Ishikawa (cell line): ENCODE measurements around the gene RNF150.

Experiments used
- CEBPB ChIP-seq: IDR thresholded peaks from 2 replicates; pipeline ENCODE4 v1.6.1; 2012
- CREB1 ChIP-seq: IDR thresholded peaks from 2 replicates; pipeline ENCODE4 v1.6.1; 2012; ENCODE audit warnings: low read depth
- EGR1 ChIP-seq: IDR thresholded peaks from 2 replicates; pipeline ENCODE4 v1.6.1; 2012
- EP300 ChIP-seq: IDR thresholded peaks from 2 replicates; pipeline ENCODE4 v1.6.1; 2012; ENCODE audit warnings: borderline replicate concordance
- FOXM1 ChIP-seq: IDR thresholded peaks from 2 replicates; pipeline ENCODE4 v1.6.1; 2012; ENCODE audit warnings: low read depth, borderline replicate concordance
- NFIC ChIP-seq: IDR thresholded peaks from 2 replicates; pipeline ENCODE4 v1.6.1; 2012
- RAD21 ChIP-seq: IDR thresholded peaks from 2 replicates; pipeline ENCODE4 v1.6.1; 2012; ENCODE audit warnings: low read depth
- TAF1 ChIP-seq: IDR thresholded peaks from 2 replicates; pipeline ENCODE4 v1.6.1; 2012; ENCODE audit warnings: low read depth, mild to moderate bottlenecking
- TCF12 ChIP-seq: IDR thresholded peaks from 2 replicates; pipeline ENCODE4 v1.6.1; 2012; ENCODE audit warnings: low read depth
- TEAD4 ChIP-seq: IDR thresholded peaks from 2 replicates; pipeline ENCODE4 v1.6.1; 2012
- YY1 ChIP-seq: IDR thresholded peaks from 2 replicates; pipeline ENCODE4 v1.6.1; 2012; ENCODE audit warnings: low read depth
- ZBTB7A ChIP-seq: IDR thresholded peaks from 2 replicates; pipeline ENCODE4 v1.6.1; 2012; ENCODE audit warnings: low read depth
- TF ChIP-seq, protein P1 (sequence below): IDR thresholded peaks from 2 replicates; pipeline ENCODE4 v1.6.1; 2012; ENCODE audit warnings: low read depth, mild to moderate bottlenecking
- TF ChIP-seq, protein P2 (sequence below): IDR thresholded peaks from 2 replicates; pipeline ENCODE4 v1.6.1; 2012
- TF ChIP-seq, protein P3 (sequence below): IDR thresholded peaks from 2 replicates; pipeline ENCODE4 v1.6.1; 2012

The RNF150 gene

DNA sequence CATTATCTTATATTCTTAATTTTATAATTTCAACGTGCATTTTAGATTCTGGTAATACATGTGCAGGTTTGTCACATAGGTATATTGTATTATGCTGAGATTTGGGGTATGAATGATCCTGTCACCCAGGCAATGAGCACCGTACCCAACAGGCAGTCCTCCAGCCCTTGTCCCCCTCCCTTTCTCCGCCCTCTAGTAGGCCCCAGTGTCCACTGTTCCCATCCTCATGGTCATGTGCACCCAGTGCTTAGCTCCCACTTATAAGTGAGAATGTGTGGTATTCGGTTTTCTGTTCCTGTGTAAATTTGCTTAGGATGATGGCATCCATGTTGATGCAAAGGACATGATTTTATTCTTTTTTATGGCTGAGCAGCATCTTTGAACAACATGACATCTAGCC, 70.6 kb downstream of the RNF150 start:
- TF ChIP-seq EGR1 (no peak), ZBTB7A (no peak), YY1 (no peak), CEBPB (no peak), FOXM1 (no peak), EP300 (no peak), TEAD4 (no peak), RAD21 (no peak), TAF1 (no peak), TCF12 (no peak), CREB1 (no peak)
- TF ChIP-seq, protein P1, sequence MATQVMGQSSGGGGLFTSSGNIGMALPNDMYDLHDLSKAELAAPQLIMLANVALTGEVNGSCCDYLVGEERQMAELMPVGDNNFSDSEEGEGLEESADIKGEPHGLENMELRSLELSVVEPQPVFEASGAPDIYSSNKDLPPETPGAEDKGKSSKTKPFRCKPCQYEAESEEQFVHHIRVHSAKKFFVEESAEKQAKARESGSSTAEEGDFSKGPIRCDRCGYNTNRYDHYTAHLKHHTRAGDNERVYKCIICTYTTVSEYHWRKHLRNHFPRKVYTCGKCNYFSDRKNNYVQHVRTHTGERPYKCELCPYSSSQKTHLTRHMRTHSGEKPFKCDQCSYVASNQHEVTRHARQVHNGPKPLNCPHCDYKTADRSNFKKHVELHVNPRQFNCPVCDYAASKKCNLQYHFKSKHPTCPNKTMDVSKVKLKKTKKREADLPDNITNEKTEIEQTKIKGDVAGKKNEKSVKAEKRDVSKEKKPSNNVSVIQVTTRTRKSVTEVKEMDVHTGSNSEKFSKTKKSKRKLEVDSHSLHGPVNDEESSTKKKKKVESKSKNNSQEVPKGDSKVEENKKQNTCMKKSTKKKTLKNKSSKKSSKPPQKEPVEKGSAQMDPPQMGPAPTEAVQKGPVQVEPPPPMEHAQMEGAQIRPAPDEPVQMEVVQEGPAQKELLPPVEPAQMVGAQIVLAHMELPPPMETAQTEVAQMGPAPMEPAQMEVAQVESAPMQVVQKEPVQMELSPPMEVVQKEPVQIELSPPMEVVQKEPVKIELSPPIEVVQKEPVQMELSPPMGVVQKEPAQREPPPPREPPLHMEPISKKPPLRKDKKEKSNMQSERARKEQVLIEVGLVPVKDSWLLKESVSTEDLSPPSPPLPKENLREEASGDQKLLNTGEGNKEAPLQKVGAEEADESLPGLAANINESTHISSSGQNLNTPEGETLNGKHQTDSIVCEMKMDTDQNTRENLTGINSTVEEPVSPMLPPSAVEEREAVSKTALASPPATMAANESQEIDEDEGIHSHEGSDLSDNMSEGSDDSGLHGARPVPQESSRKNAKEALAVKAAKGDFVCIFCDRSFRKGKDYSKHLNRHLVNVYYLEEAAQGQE, result no peak
- TF ChIP-seq, protein P2, sequence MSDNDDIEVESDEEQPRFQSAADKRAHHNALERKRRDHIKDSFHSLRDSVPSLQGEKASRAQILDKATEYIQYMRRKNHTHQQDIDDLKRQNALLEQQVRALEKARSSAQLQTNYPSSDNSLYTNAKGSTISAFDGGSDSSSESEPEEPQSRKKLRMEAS, result no peak
- TF ChIP-seq, protein P3, sequence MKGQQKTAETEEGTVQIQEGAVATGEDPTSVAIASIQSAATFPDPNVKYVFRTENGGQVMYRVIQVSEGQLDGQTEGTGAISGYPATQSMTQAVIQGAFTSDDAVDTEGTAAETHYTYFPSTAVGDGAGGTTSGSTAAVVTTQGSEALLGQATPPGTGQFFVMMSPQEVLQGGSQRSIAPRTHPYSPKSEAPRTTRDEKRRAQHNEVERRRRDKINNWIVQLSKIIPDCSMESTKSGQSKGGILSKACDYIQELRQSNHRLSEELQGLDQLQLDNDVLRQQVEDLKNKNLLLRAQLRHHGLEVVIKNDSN, result no peak

DNA sequence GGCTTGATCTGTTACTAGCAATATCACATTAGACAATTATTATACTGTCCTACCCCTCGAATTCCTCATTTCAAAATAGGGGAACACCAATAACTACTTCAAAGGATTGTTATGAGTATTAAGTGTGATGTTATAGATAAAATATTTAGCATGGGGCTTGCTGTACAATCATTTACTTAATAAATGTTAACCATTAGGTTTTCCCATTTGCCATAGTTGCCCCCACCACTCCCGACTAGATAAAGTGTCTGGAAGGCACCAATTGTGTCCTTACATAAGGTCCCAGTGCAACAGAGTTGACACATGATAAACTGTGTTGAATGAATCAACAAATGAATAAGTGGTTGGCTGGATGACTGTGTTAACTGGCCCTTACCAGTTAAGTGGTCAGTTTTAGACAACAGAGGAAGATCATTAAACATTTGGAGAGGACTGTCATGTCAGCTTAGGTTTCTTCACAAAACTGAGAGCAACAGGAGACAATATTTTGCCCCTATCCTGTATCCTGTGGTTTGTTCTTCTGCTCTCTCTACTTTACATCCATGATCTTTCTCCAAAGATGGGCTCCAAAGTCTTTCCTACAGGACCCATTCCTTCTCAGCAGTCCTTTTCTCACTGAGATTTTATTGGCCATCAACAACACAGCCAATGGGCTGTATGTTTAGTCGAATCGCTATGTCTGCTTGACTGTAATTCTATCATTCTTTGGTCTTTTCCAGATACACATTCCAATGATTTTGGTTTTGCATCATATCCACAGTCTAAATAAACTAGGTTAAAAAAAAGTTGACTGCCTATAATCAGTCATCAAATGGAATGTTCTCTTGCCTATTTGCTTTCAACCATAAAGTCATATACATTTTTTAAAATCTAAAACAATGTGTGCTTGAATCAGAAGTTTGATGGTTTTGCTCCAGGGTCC, 74.4 kb downstream of the RNF150 start:
- no peak for TF ChIP-seq ZBTB7A

DNA sequence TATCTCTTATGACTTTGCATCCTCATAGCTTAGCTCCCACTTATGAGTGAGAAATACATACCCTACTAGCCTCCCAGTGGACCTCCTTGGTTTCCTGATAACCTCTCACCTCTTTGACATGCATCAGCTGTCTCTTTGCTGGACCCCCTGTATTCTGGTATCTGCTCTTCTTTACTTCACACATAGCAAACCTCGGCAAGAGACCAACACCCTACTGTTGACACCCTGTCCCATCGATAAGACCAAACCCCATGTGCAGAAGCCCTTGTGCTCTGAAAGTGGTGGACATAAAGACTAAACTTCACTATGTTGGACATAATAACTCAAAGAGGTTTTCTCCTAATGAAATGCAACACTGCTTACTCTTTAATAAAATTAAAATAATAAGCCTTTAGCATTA, 75.7 kb downstream of the RNF150 start:
- no peak for TF ChIP-seq NFIC
- no peak for TF ChIP-seq YY1

DNA sequence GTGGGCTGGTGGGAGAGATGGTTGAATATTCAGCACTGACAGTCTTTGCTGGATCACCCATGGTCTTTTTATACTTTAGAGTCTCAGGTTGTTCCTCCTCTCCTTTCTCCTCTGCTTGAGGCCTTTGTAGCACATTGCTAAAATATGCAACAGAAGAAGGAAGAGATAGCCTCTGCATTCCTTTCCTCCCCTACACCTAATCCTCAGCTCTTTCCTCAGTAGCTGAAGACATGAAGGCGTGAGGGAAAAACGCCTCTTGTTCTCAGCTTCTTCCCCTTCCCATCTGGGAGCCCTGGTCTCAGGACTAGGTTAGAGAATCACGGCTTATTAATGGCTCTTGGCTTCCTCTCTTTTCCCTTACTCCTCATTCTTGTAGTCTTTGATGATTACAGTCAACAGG, 76.8 kb downstream of the RNF150 start:
- no peak for TF ChIP-seq ZBTB7A
- TF ChIP-seq TAF1, result no peak
- TF ChIP-seq CREB1, result no peak
- no peak for TF ChIP-seq CEBPB
- TF ChIP-seq, protein P3, result no peak
- no peak for TF ChIP-seq EGR1
- no peak for TF ChIP-seq YY1
- TF ChIP-seq FOXM1, result no peak
- no peak for TF ChIP-seq NFIC
- TF ChIP-seq RAD21, result no peak
- TF ChIP-seq TCF12, result no peak
- TF ChIP-seq, protein P2, result no peak
- TF ChIP-seq TEAD4, result no peak

DNA sequence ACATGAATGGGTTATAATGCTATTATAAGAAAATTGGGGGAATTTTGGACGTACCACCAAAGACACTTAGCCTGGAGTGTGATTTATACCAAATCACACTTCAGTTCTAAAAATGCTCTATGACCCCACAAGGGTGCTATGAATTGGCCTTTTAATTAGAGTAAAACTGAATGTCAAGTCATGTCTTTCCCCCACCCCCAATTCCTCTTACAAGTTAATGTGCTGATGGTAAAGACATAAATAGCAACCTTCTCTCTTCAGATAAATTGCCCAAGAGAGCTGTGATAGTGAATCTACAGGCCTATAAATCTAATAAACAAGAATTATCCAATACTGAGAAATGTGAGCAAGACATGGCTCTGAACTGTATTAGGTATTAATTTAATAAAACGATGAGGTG, 78.8 kb downstream of the RNF150 start:
- TF ChIP-seq TEAD4 (no peak), RAD21 (no peak), TCF12 (no peak), FOXM1 (no peak), EP300 (no peak), TAF1 (no peak), ZBTB7A (no peak), CREB1 (no peak), CEBPB (no peak)
- TF ChIP-seq, protein P1, result no peak
- TF ChIP-seq, protein P2, result no peak

DNA sequence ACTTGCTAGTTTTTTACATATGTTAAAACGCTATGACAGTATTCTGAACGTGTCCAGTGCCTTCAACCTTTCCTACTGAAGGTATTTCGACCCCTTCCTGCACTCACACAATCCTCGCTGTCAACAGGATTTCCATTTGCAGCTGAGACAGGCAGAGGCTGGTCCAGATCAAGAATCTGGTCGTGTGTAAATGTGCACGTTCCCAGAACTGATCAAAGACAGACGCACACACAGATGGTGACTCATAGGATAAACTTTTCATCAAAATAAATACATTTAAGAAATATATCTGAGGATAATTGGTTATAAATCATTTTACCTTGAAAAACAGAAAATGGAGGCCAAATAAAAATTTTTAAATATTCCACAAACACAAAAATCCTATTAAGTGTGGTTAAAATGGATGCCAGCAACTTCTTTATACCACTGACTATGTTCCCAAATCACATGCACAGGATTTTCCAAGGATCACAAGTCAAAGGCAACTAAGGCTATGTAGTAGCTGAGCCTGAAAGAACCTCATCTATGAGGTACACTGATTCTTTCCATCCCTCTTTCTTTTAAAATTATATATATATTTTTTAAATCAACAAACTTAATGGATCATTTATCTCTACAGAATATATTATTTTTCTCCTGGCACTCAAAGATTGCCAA, 85.9 kb downstream of the RNF150 start:
- TF ChIP-seq, protein P3, result no peak
- TF ChIP-seq TEAD4 (no peak), FOXM1 (no peak), YY1 (no peak), ZBTB7A (no peak), RAD21 (no peak), CEBPB (no peak), TAF1 (no peak), TCF12 (no peak), NFIC (no peak), EP300 (no peak)
- TF ChIP-seq, protein P2, result no peak
- TF ChIP-seq, protein P1, result no peak
